K562 (cell line): Measurements from ENCODE around the gene NUCB2. TPM values are rescaled to one million over a fixed set of nuclear protein-coding genes. Genes with fewer than 3 reads are reported as not detected.

Source experiments
- ATAC-seq: fragments of 200-7000 bp; cut with Tn5 transposase; 3 replicates; pipeline ENCODE4 v1.9.1; 2020; ENCODE audit warnings: moderate library complexity
- BruUV-seq: library from RNA; stranded (reverse); fragments of 400-500 nt; replicated peaks from 2 replicates; lab custom pipeline; 2021; lab: Mats Ljungman, UMichigan
- CTCF ChIA-PET: fragments of 300-600 bp; formaldehyde crosslinking; extraction: SDS; loops from one replicate; lab custom pipeline; 2021; ENCODE audit warnings: low intra/inter-chr PET ratio; lab: Yijun Ruan, JAX
- POLR2A ChIA-PET: fragments of 300-600, 350-650 bp; sonication (Branson Sonifier 250); formaldehyde crosslinking; extraction: SDS; loops from one replicate; lab custom pipeline; 2021; ENCODE audit warnings: antibody characterized with exemption, inconsistent platforms; lab: Yijun Ruan, JAX
- DNase-seq, 4 experiments: peaks; one replicate each; pipeline versions ENCODE4 v3.0.0 to v3.0.0-alpha.2; 2011 to 2018; ENCODE audit warnings: low spot score in 3 of 4, mixed read lengths in 3 of 4; ENCODE audit errors: extremely low read depth in 1 of 4
- FAIRE-seq: peaks from 2 replicates; lab custom pipeline; 2011; peaks lifted over from hg19 to GRCh38; lab: Jason Lieb, UNC
- H2AFZ ChIP-seq: 2 replicates; pipeline ENCODE4 v1.6.0; 2011; ENCODE audit warnings: low read depth, low read length, control low read depth, inconsistent platforms
- H3K27ac ChIP-seq: fragments of 200-600 bp; 3 replicates; pipeline ENCODE4 v1.8.0; 2011; ENCODE audit warnings: low read depth, mild to moderate bottlenecking, control low read depth, inconsistent platforms, low read length, moderate library complexity, mixed read lengths; ENCODE audit errors: extremely low read depth
- H3K27me3 ChIP-seq, 2 experiments: fragments of 300-600 bp in 1 of 2; 2 replicates in 1 of 2; 3 replicates in 1 of 2; pipeline versions ENCODE4 v1.6.0 to v1.8.0; 2011; ENCODE audit warnings: inconsistent platforms in 2 of 2, low read length in 2 of 2, mild to moderate bottlenecking in 1 of 2, mixed read lengths in 1 of 2, moderate library complexity in 1 of 2; ENCODE audit not compliant: control insufficient read depth in 2 of 2, insufficient read depth in 2 of 2
- H3K36me3 ChIP-seq: fragments of 300-600 bp; 3 replicates; pipeline ENCODE4 v1.8.0; 2011; ENCODE audit warnings: mild to moderate bottlenecking, low read length, inconsistent platforms; ENCODE audit not compliant: control insufficient read depth, insufficient read depth
- H3K4me1 ChIP-seq, 2 experiments: fragments of 200-600 bp in 1 of 2; replicated peaks in 1 of 2; 2 replicates in 1 of 2; 3 replicates in 1 of 2; pipeline versions ENCODE4 v1.5.1 to v1.8.0; 2011; ENCODE audit warnings: inconsistent platforms in 2 of 2, low read length in 2 of 2, mild to moderate bottlenecking in 1 of 2, mixed read lengths in 1 of 2, moderate library complexity in 1 of 2; ENCODE audit not compliant: control insufficient read depth in 2 of 2, insufficient read depth in 2 of 2
- H3K4me2 ChIP-seq: 2 replicates; pipeline ENCODE4 v1.6.1; 2011; ENCODE audit warnings: low read length, control low read depth, inconsistent platforms, mixed read lengths; ENCODE audit not compliant: insufficient read depth
- H3K4me3 ChIP-seq: fragments of 200-600 bp; sonication (generic), shearing (Covaris generic); 2 replicates; pipeline ENCODE4 v1.5.1; 2016; ENCODE audit warnings: control low read depth, inconsistent platforms
- H3K79me2 ChIP-seq: fragments of 200-600 bp; 3 replicates; pipeline ENCODE4 v1.8.0; 2011; ENCODE audit warnings: low read length, inconsistent platforms; ENCODE audit not compliant: control insufficient read depth, insufficient read depth
- H3K9ac ChIP-seq, 2 experiments: 2 replicates each; pipeline versions ENCODE4 v1.6.0 to v1.6.1; 2011; ENCODE audit warnings: low read depth in 2 of 2, low read length in 2 of 2, control low read depth in 1 of 2, inconsistent platforms in 1 of 2, mild to moderate bottlenecking in 1 of 2, mixed read lengths in 1 of 2; ENCODE audit not compliant: insufficient read depth in 1 of 2
- H3K9me1 ChIP-seq: one replicate; pipeline ENCODE4 v1.6.0; 2011; ENCODE audit warnings: inconsistent platforms, mild to moderate bottlenecking, low read length, moderate library complexity; ENCODE audit not compliant: control insufficient read depth, insufficient read depth
- H3K9me3 ChIP-seq: replicated peaks from 2 replicates; pipeline ENCODE4 v1.5.1; 2011; ENCODE audit warnings: low read depth, low read length, inconsistent platforms; ENCODE audit not compliant: control insufficient read depth, insufficient read depth
- H4K20me1 ChIP-seq: replicated peaks from 2 replicates; pipeline ENCODE4 v1.6.1; 2011; ENCODE audit warnings: low read length, inconsistent platforms, mixed read lengths; ENCODE audit not compliant: control insufficient read depth, insufficient read depth
- KAT8 ChIP-seq: fragments of 450-650 bp; IDR thresholded peaks from 2 replicates; pipeline ENCODE4 v1.6.1; 2016; ENCODE audit warnings: low read depth, mild to moderate bottlenecking
- RBM17 ChIP-seq: fragments of 200-400 bp; formaldehyde crosslinking; IDR thresholded peaks from 2 replicates; pipeline ENCODE4 v1.6.1; 2017; ENCODE audit warnings: low read depth, mild to moderate bottlenecking, low read length, borderline replicate concordance
- RNF2 ChIP-seq: sonication (generic); IDR thresholded peaks from 2 replicates; pipeline ENCODE4 v1.6.1; 2016
- RUNX1 ChIP-seq: sonication (generic); IDR thresholded peaks from 2 replicates; pipeline ENCODE4 v1.6.1; 2016; ENCODE audit warnings: antibody characterized with exemption, low read depth
- TBP ChIP-seq: optimal IDR thresholded peaks from 2 replicates; pipeline ENCODE3; 2011; ENCODE audit warnings: low read depth, low read length, improper control_type of control experiment
- ZC3H8 ChIP-seq: fragments of 450-650 bp; IDR thresholded peaks from 2 replicates; pipeline ENCODE4 v1.6.1; 2017
- ZNF212 ChIP-seq: fragments of 450-650 bp; formaldehyde crosslinking; IDR thresholded peaks from 2 replicates; pipeline ENCODE4 v1.4.0; 2020; ENCODE audit warnings: mild to moderate bottlenecking
- ZNF445 ChIP-seq: fragments of 250-450 bp; sonication (Bioruptor Pico); IDR thresholded peaks from 2 replicates; pipeline ENCODE4 v1.4.0; 2020; ENCODE audit warnings: low read depth, mild to moderate bottlenecking, moderate library complexity
- ZNF449 ChIP-seq: fragments of 250-450 bp; sonication (Bioruptor Pico); IDR thresholded peaks from 2 replicates; pipeline ENCODE4 v1.8.0; 2022; ENCODE audit warnings: moderate library complexity, mild to moderate bottlenecking, inconsistent platforms
- ZNF668 ChIP-seq: fragments of 250-450 bp; sonication (Bioruptor Pico); IDR thresholded peaks from 2 replicates; pipeline ENCODE4 v1.8.0; 2022; ENCODE audit warnings: mild to moderate bottlenecking, inconsistent platforms
- ZNF764 ChIP-seq: fragments of 250-450 bp; sonication (Bioruptor Pico); IDR thresholded peaks from 2 replicates; pipeline ENCODE4 v1.4.0; 2020; ENCODE audit warnings: low read depth, mild to moderate bottlenecking, moderate library complexity
- WGBS: fragments of 100-300 bp; shearing (Covaris generic); methylation state at CpG from one replicate; pipeline ENCODE4 v1.1.6; 2016; ENCODE audit warnings: low coverage, mixed read lengths; ENCODE audit not compliant: insufficient coverage; ENCODE audit errors: missing lambda C conversion rate; 5-methylcytosine and 5-hydroxymethylcytosine counted together
- in situ Hi-C: fragments of 300-500 bp; cut with MboI; formaldehyde crosslinking; loops from 4 replicates; pipeline ENCODE4 v1.15.0; 2018; ENCODE audit warnings: inconsistent platforms, mixed read lengths
- intact Hi-C: fragments of 100-400 bp; cut with micrococcal nuclease; formaldehyde crosslinking; loops from 2 replicates; pipeline ENCODE4 v1.14.2; 2022
- polyA plus RNA-seq, 8 experiments: library from polyadenylated mRNA; depleted of rRNA in 4 of 8; stranded (reverse) in 5 of 8; unstranded in 3 of 8; fragments of >200 nt; fragmentation: Nextera tagmentation in 2 of 8; fragmentation: Illumina TruSeq in 1 of 8; extraction: Ambion mirVana in 2 of 8; extraction: Trizol in 1 of 8; gene quantifications; 2 replicates each; pipeline versions ENCODE4 v1.2.1 to v1.2.3, GENCODE V29; 2011 to 2014; ENCODE audit warnings: inconsistent platforms in 1 of 8, missing spikeins in 1 of 8
- total RNA-seq, 7 experiments: library from RNA; depleted of rRNA in 6 of 7; stranded (reverse); fragments of >200 nt in 6 of 7; fragmentation: Illumina TruSeq in 2 of 7; extraction: Trizol in 2 of 7; gene quantifications; 2 replicates each; pipeline versions ENCODE4 v1.2.1 to v1.2.3, GENCODE V29; 2011 to 2021; ENCODE audit warnings: low replicate concordance in 1 of 7
- TF ChIP-seq, protein P1 (sequence below): fragments of 200-800 bp; sonication (Bioruptor generic); IDR thresholded peaks from 2 replicates; pipeline ENCODE4 v1.6.1; 2017; ENCODE audit warnings: missing genetic modification characterization, missing compliant biosample characterization

The NUCB2 gene
- total and polyA plus RNA-seq, 9 of the 15 experiments (the other 6 are each of a cell fraction or from before 2014, with no cell fraction given): 54.0 to 108 (median 84.6) TPM

DNA sequence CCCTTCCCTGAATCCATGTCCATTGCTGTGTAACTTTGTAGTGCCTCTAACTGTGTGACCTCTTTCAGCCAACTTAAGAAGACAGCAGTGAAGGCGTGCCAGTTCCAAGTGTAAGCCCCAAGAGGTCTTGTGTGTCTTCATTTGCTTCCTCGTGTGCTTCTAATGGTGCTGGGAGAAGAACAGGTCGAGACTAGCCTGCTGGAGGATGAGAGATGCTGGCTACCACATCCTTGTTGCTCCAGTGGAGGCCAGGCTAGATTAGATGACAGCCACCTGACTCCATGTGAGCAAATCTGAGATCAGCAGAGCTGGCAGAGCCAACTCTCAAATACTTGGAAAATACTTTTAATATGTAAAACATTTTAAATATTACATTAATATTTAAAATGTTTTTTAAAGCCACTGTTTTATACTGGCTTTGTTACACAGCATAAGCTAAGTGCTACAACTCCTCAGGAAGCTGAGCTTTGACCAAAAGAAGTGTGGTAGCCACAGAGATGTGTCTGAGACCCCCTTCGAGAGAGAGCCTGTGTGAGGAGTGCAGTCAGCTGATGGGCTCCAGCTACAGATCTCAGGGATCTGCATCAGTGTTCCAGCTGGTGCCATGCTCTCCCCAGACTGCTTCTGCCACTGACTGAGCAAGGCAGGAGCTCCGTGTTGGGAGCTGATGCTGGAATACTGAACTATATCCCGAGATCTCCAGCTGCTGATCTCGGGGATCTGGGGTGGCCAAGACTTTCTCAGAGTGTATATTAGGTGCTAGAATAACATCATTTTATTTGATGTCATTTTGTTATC, 103.0 kb downstream of the NUCB2 start:
- CTCF ChIA-PET: no interaction called here
- FAIRE-seq: no peak

More for the DNA sequence above, 103.0 kb downstream of the NUCB2 start:
- WGBS: 90% methylated on average over 7 of the region's 7 CpGs
- Histone ChIP-seq H3K9me3 (no peaks in the 10 kb centered on the region), H3K79me2 (no peaks in the 10 kb centered on the region), H3K27ac (no peak overlapping the region), H3K9me1 (no peaks in the 10 kb centered on the region), H3K4me3 (no peak overlapping the region), H3K27me3 (no peaks in the 10 kb centered on the region), H3K36me3 (peaks cover 61% of the 10 kb centered on the region; the same call in 2 of the 3 replicates)
- intact Hi-C loops: no loop called here
- DNase-seq: no peak
- POLR2A ChIA-PET: interaction anchor here (0.6 to 1.0 kb wide), 2 partner anchors 19 to 26 kb away, joined by 3 to 6 read pairs; no protein-coding TSS in a partner anchor
- no peak for TF ChIP-seq TBP
- TF ChIP-seq ZC3H8: no peak
- no peak for TF ChIP-seq ZNF445 (CRISPR knock-in tag)
- TF ChIP-seq RNF2: no peak
- no peak for TF ChIP-seq KAT8
- TF ChIP-seq RBM17: no peak
- TF ChIP-seq RUNX1: no peak
- TF ChIP-seq ZNF668 (CRISPR knock-in tag): no peak
- TF ChIP-seq ZNF764: no peak
- TF ChIP-seq ZNF212: no peak
- TF ChIP-seq, protein P1, sequence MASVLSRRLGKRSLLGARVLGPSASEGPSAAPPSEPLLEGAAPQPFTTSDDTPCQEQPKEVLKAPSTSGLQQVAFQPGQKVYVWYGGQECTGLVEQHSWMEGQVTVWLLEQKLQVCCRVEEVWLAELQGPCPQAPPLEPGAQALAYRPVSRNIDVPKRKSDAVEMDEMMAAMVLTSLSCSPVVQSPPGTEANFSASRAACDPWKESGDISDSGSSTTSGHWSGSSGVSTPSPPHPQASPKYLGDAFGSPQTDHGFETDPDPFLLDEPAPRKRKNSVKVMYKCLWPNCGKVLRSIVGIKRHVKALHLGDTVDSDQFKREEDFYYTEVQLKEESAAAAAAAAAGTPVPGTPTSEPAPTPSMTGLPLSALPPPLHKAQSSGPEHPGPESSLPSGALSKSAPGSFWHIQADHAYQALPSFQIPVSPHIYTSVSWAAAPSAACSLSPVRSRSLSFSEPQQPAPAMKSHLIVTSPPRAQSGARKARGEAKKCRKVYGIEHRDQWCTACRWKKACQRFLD (CRISPR knock-in tag): no peak
- no peak for TF ChIP-seq ZNF449 (CRISPR knock-in tag)
- TF ChIP-seq, all 486 proteins: peak for 0
- peaks cover 5% of the 10 kb centered on the region; the same call in 1 of the 2 replicates for H4K20me1 ChIP-seq
- H3K4me2 ChIP-seq: no peak overlapping the region
- no TSS peak for BruUV-seq
- no peak overlapping the region for H2AFZ ChIP-seq
- no peaks in the 10 kb centered on the region for H3K4me1 ChIP-seq
- H3K9ac ChIP-seq: no peak overlapping the region
- in situ Hi-C loops: no loop called here
- ATAC-seq: no peak
